NCI-H82 treated with DMSO at 0.1 percent for 48 hours (cell line): ENCODE measurements around the gene CALML5.

Experiments used
- DNase-seq: peaks from one replicate; lab custom pipeline; 2025; ENCODE audit not compliant: unreplicated experiment; lab: John Stamatoyannopoulos, UW

CALML5 gene

GRCh38 chr10:5534051-5534821 is 34.9 kb upstream of the CALML5 start:
- DNase-seq: no peak

DNA sequence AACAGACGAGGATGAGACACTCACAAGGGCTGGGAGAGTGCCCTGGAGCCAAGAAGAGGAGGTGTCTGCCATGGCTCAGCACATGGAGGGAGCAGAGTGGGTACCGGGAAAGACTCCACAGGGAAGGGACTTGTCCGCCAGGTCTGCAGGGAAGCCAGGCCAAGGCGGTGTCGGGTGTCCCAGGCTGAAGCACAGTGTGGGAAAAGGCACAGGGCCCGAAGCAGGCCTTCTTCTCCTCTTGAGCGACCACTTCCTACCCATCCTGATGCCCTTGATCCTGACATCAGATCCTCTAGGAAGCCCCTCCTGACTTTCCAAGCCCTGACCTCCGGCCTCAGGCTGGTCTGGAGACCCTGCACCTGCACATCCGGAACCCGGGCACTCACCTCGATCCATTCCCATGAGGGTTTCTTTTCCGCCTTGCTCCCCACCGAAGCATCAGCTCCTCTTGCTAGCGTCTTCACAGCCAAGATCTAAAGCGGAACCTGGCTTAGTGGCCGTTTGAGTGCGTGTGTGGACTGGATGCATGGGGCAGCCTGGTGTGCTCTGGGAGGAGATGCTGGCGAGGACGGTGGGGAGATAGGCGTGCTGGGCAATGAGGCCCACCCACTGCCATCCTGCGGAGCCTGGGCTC is 33.8 kb upstream of the CALML5 start:
- DNase-seq: no peak

DNA sequence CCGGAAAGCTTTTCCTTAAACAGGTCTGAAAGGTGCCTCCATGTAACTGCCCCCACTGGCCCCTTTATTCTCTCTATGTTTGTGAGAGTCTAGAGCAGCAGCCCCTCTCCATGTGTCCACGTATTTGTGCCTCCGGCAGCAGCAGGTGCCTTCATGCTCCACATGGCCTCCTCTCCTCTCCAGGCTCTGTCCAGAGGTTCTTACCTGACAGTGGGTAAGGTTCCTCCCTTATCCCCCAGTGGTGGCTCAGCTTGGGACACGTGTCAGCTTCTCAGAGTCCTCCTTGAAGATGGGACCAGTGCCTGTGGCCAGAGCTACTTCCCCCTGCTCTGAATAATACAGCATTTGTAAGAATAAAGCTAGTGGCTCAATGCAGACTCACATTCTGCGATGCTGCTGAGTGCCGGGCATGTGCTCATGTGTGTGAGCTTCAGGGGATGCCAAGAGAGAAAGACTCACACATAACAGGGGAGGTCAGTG is 33.3 kb upstream of the CALML5 start:
- DNase-seq: no peak

GRCh38 chr10:5532307-5532605 is 32.9 kb upstream of the CALML5 start:
- DNase-seq: no peak

- no peak for DNase-seq
Measured at GRCh38 chr10:5531558-5532306, 32.4 kb upstream of the CALML5 start.

DNA sequence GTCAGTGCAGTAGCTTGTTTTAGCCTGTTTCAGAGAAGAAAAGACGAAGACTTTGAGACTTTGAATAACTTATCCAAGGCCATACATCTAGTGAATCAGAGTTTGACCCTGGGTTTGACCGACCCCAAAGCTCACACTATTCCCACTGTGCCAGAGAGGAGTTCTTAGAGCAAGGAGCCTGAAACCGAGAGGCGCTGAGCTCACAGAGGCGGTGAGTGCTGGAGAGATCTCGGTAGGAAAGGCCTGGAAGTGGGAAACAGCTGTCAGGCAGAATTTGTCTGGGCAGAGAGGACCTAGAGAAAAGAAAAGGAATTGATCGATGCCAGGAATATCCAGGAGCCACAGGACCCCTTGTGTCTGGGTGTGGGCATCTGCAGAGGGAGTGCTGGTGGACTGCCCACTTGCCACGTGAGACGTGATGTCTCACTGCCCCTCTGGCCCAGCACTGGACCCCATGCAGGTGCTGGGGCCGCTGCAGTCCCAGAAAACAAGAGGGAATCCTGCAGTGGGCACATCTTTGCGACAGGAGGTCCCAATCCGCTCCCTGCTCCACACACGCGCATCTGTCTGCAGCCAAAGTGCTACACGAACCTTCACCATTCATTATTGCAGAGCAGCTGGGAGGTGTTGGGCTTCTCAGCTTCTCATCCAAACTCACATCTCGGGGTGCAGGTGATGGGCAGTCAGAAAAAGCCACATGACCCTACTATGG is 31.6 kb upstream of the CALML5 start:
- DNase-seq: no peak

- DNase-seq: no peak
Measured at GRCh38 chr10:5530412-5530806, 31.0 kb upstream of the CALML5 start.

GRCh38 chr10:5529702-5530411 is 30.5 kb upstream of the CALML5 start:
- no peak for DNase-seq

DNA sequence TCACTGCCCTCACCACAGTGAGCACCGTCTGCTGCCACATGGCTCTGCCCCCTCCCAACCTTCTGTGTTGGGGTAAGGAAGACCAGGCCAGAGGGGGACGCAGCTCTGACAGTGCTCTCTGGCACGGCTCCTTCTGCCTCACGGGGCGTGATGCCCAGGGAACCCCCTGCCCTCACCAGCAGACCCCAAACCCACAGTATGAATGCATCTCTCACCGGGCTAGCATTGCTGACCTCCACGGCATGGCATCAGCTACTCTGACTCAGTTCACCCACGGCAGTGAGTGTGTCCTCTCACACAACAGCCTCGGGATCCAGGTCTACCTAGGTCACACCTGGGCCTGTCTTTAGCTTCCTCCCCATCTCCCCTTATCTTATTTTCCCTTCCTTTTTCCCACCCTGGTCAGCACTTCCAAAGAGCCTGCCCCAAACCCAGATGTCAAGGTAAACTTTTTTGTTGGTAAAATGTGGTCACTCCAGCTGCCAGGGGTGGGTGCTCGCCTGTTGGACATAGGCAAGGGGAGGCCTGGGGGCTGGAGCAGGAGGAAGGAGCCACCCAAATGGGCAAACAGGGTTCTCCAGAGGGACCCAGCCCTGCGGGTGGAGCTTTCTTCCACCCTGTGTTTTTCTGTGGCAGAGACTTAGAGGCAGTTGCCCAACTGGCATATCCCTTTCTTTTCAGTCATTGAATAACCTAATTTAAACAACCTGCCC is 29.8 kb upstream of the CALML5 start:
- DNase-seq: no peak

DNA sequence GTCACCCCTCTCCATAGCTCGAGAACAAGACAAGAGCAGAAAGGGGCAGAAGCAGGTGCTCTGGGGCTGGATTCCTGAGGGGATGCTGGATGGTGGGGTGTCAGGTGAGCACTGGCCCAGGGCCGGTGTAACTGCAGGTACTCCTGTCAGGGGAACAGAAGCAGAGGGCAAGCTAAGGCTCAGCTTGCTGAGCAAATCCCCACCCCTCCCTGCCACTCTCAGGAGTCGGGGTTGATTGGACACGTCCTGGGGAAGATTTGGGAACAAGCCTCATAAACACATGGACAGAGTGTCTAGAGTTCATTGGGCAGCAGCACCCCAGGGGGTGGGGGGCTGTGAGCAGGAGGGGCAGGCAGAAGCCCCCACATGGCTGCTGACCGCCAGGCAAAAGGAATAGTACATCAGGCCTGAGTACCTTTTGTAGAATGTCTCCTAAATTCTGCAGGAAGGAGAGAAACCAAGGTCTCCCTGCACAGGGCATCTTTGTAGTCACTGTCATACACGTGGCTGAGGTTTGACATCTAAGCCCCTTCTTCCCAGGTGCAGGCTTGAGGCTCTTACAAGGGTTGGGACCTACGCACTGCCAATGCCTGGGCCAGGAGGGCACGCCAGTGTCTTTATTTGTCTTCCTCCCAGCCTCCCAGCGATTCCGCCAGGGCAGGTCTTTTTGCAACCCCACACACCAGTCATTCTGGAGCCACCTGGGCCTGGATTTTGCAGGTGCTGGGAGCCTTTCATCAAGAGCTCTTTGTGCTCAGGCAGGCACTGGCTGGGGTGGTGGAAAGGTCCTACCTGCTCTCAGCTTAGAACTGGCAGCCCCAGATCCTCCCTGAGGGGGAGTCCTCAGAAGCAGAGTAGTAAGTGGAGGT is 28.2 kb upstream of the CALML5 start:
- no peak for DNase-seq

DNA sequence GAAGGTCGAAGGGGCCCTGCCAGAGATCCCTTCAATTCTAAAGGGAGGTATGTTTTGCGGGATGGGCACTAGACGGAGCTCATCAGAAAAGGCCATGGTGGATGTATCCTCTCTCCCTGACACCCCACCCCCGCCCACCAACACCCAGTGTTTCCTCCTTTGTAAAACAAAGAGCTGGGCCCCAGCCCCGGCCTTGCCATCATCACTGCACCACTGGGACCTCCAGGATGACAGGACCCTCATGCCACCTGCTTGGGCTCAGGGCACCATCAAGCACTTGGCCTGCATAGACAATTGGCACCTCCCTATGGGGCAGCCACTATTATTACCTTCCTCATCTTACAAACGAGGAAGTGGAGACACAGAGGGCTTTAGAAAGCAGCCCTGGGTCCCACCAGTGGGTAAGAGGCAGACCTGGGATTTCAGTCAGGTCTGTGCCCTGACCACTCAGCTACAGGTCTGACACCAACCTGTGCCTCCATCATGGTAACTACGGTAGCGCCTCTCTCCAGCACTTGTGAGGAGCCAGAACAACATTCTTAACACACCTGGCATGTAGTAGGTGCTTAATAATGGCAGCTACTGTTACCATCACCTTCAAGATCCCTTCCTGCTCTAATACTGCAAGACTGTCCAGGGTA is 27.4 kb upstream of the CALML5 start:
- no peak for DNase-seq

- no peak for DNase-seq
Measured at GRCh38 chr10:5525561-5526341, 26.4 kb upstream of the CALML5 start.

DNA sequence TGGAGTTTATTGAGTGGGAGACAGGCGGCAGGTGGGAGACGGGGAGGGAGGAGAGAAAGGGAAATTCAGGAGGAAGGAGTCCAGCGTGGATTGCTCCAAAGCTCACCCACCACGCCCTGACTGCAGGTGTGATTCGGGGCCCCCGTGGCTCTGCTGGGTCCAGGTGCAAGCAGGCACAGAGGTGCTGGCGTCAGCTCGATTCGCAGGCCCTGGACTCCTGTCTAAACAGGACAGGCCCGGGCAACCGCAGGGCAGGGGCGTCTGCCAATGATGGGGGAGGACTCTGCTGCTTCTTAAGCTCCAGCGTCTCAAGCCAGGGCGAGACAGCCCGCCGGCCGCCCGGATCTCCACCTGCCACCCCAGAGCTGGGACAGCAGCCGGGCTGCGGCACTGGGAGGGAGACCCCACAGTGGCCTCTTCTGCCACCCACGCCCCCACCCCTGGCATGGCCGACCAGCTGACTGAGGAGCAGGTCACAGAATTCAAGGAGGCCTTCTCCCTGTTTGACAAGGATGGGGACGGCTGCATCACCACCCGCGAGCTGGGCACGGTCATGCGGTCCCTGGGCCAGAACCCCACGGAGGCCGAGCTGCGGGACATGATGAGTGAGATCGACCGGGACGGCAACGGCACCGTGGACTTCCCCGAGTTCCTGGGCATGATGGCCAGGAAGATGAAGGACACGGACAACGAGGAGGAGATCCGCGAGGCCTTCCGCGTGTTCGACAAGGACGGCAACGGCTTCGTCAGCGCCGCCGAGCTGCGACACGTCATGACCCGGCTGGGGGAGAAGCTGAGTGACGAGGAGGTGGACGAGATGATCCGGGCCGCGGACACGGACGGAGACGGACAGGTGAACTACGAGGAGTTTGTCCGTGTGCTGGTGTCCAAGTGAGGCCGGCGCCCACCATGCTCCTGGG is 25.5 kb upstream of the CALML5 start, which contains the start of gene CALML3:
CALML3 (plus strand) TSS at position 321 of the 920 bp plus-strand sequence; CDS start at position 446, 125 bp downstream.
- no peak for DNase-seq

DNA sequence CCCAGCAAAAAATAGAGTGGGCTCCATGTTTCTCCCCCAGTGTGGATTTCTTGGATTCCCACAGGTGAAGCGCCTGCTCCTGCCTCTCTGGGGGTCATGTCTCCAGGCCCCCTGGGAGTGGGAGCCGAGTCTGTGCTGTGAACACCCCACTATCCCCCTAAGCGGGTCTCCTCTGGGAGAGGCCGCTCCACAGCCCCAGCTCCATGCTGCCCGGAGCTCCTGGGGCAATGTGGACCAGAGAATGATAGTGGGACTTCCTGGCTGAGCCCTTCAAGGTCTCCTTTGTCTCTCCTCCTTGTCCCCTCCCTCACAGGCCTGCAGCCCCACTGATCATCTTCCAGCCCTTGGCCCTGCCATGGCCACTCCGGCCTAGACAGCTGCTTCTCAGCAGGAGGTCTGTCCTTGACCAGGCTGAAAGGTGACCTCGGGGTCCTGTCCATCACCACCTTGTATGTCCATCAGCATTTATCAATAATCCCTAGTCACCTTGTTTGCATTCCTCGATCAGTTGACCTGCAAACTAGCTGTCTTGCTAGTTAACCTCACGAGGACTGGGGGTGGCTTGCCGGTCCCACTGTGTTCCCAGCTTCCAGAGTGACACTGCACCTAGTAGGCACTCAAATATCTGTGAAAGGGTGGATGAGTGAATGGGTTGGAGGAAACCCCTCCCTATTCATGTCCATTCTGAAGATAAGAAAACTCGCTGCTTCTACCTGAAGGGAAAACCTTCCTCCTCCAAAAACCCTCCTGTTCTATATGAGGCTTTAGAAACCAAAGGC is 24.6 kb upstream of the CALML5 start:
- no peak for DNase-seq

GRCh38 chr10:5522913-5523560 is 23.7 kb upstream of the CALML5 start:
- DNase-seq: no peak

DNA sequence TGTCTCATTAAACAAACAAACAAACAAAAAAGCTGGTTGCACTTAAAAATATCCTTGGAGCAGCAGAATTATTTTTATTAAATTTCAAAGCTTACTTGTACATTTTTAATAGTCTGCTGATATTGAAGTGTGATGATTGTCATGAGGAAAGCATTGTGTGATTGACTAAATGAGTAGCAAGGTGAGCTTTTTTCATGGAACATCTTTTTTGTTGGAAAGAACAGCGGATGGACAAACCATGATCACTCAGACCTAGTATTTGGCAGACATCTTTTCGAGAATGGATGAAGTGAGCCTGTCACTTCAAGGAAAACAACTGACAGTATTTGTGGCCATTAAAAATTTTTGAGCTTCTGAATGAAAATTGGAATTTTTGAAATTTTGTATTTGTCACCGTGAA is 19.7 kb upstream of the CALML5 start:
- DNase-seq: no peak
